GM12878 (cell line): Measurements from ENCODE around the gene ABHD6.
A peak's percentile ranks its signal among the peaks of the same experiment; 100 is the strongest.

ENCODE experiments used
- CTCF ChIP-seq, 3 experiments: IDR thresholded peaks in 2 of 3; conservative IDR thresholded peaks in 1 of 3; 2 replicates each; pipeline ENCODE4 v1.5.1; 2011; ENCODE audit warnings: low read depth in 3 of 3, low read length in 3 of 3, mild to moderate bottlenecking in 3 of 3, control low read depth in 2 of 3, moderate library complexity in 2 of 3, inconsistent platforms in 1 of 3, mixed read lengths in 1 of 3; ENCODE audit not compliant: control insufficient read depth in 2 of 3, insufficient read depth in 1 of 3; ENCODE audit errors: extremely low read depth in 1 of 3
- ELK1 ChIP-seq: IDR thresholded peaks from 2 replicates; pipeline ENCODE4 v1.6.1; 2012; ENCODE audit warnings: low read depth, low read length, improper control_type of control experiment
- EP300 ChIP-seq, 2 experiments: fragments of 150-350 bp in 1 of 2; IDR thresholded peaks; 2 replicates each; pipeline ENCODE4 v1.6.1; 2011 to 2012; ENCODE audit warnings: low read depth in 2 of 2, low read length in 2 of 2, borderline replicate concordance in 1 of 2, improper control_type of control experiment in 1 of 2, inconsistent platforms in 1 of 2; ENCODE audit not compliant: control insufficient read depth in 1 of 2
- FOXM1 ChIP-seq: IDR thresholded peaks from 2 replicates; pipeline ENCODE4 v1.6.1; 2012; ENCODE audit warnings: low read depth, mild to moderate bottlenecking, inconsistent platforms, low read length, moderate library complexity
- GABPA ChIP-seq: IDR thresholded peaks from 2 replicates; pipeline ENCODE4 v1.6.1; 2014; ENCODE audit warnings: antibody characterized with exemption, low read depth, mild to moderate bottlenecking, inconsistent platforms
- KAT2A ChIP-seq: conservative IDR thresholded peaks from 2 replicates; pipeline ENCODE4 v1.6.1; 2011; ENCODE audit warnings: low read depth, low read length; ENCODE audit not compliant: control insufficient read depth
- MLLT1 ChIP-seq: fragments of 450-650 bp; IDR thresholded peaks from 2 replicates; pipeline ENCODE4 v1.6.1; 2016; ENCODE audit warnings: mild to moderate bottlenecking
- MTA3 ChIP-seq: IDR thresholded peaks from 2 replicates; pipeline ENCODE4 v1.6.1; 2012; ENCODE audit warnings: low read length, inconsistent platforms, borderline replicate concordance
- NBN ChIP-seq: fragments of 450-650 bp; IDR thresholded peaks from 2 replicates; pipeline ENCODE4 v1.6.1; 2016
- PRDM15 ChIP-seq: fragments of 450-650 bp; formaldehyde crosslinking; IDR thresholded peaks from 2 replicates; pipeline ENCODE4 v1.4.0; 2020; ENCODE audit warnings: mild to moderate bottlenecking, moderate library complexity
- SMC3 ChIP-seq: IDR thresholded peaks from 2 replicates; pipeline ENCODE4 v1.6.1; 2011; ENCODE audit warnings: low read length, improper control_type of control experiment, borderline replicate concordance
- TAF1 ChIP-seq: IDR thresholded peaks from 2 replicates; pipeline ENCODE4 v1.6.1; 2011; ENCODE audit warnings: mild to moderate bottlenecking, low read depth, low read length, borderline replicate concordance
- YY1 ChIP-seq: IDR thresholded peaks from 2 replicates; pipeline ENCODE4 v1.6.1; 2011; ENCODE audit warnings: low read depth, mild to moderate bottlenecking, low read length
- ZNF592 ChIP-seq: fragments of 450-650 bp; IDR thresholded peaks from 2 replicates; pipeline ENCODE4 v1.6.1; 2017; ENCODE audit warnings: mild to moderate bottlenecking, moderate library complexity

- no peak for TF ChIP-seq PRDM15 (CRISPR knock-in tag)
- peak; percentile 10 for TF ChIP-seq SMC3
- TF ChIP-seq ELK1 = no peak
- TF ChIP-seq TAF1 = no peak
- no peak for TF ChIP-seq GABPA
- no peak for TF ChIP-seq CTCF (IDR thresholded peaks at IDR 0.05 in 2 of 3, conservative IDR thresholded peaks at IDR 0.05 in 1 of 3; ENCODE audit: control insufficient read depth in 2 of 3, extremely low read depth in 1 of 3, insufficient read depth in 1 of 3, low read depth in 3 of 3, low read length in 3 of 3)
- no peak for TF ChIP-seq KAT2A
- peak; percentile 83; the same call in 1 of the 2 replicates for TF ChIP-seq NBN
- TF ChIP-seq FOXM1 = peak; percentile 60; the same call in 1 of the 2 replicates
- TF ChIP-seq YY1 = no peak; the same call in 1 of the 2 replicates
- 0 out of 2 replicates have a peak, but pooled peaks have one; percentile 9 for TF ChIP-seq MTA3
- no peak; the same call in 1 of the 2 replicates for TF ChIP-seq MLLT1
- TF ChIP-seq EP300 (IDR thresholded peaks at IDR 0.05; ENCODE audit: borderline replicate concordance in 1 of 2, control insufficient read depth in 1 of 2, low read depth in 2 of 2, low read length in 2 of 2) = peak in 1 of 2 experiments; percentile 70; a peak in 3 of 4 replicates
- TF ChIP-seq ZNF592 = peak; percentile 4
Measured at GRCh38 chr3:58202917-58203360, 34.7 kb upstream of the ABHD6 start.
